AG20443 (cell line): ENCODE measurements around the gene NUTM2G.
"Not testable (repeated sequence)": the region's sequence is repeated elsewhere in the genome, so short reads cannot be mapped to it uniquely, and the experiment has no call there.

ENCODE experiments used
- DNase-seq: peaks from one replicate; pipeline ENCODE4 v3.0.0; 2012; ENCODE audit warnings: low spot score, mixed read lengths

NUTM2G gene, protein sequence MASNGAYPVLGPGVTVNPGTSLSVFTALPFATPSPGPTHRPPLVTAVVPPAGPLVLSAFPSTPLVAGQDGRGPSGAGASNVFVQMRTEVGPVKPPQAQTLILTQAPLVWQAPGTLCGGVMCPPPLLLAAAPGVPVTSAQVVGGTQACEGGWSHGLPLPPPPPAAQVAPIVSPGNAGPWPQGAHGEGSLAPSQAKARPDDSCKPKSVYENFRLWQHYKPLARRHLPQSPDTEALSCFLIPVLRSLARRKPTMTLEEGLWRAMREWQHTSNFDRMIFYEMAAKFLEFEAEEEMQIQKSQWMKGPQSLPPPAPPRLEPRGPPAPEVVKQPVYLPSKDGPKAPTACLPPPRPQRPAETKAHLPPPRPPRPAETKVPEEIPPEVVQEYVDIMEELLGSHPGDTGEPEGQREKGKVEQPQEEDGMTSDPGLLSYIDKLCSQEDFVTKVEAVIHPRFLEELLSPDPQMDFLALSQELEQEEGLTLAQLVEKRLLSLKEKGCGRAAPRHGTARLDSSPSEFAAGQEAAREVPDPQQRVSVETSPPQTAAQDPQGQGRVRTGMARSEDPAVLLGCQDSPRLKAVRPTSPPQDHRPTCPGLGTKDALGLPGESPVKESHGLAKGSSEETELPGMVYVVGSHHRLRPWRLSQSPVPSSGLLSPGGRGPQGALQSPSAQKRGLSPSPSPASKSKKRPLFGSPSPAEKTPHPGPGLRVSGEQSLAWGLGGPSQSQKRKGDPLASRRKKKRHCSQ

DNA sequence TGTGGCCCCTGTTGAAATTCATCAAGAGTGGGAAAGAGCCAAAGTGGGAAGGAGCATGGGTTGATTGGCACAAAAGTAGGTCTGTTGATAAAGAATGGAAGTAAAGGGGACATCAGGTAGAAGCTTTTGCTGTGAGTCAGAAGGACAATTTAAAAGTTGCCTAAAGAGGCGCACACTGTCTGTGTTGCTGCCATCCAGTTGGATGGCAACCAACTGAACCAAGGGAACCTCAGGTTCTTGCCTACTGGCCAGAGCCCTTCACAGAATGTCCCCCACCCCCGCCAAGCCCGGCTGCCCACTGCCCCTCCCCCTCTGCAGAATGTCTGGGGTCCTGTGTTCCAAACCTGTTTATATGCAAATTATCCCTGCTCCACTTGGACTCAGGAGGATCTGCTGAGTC lies at the start of gene NUTM2G:
NUTM2G (plus strand) TSS at position 301 of the 400 bp plus-strand sequence. CDS start 182 bp downstream, outside the sequence.
- not testable (repeated sequence) for DNase-seq

DNA sequence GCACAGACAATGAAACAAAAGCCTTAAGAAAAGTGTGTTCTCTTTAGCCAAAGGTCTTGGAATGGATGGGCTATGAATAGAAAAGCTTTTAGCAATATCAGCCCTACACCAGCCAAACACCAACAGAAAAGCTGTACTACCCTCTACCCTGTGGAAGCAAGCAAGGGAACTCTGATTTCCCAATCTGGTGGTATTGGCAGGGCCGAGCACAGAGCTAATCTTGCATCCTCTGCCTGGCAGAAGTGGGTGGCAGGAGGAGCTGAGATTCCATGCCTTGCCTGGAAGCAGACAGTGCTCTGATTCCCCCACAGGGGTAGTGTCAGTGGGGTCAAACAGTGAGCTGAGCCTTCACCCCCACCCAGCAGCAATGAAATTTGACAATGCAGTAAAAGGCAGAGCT lies 44.7 kb upstream of the NUTM2G start:
- no peak for DNase-seq

DNA sequence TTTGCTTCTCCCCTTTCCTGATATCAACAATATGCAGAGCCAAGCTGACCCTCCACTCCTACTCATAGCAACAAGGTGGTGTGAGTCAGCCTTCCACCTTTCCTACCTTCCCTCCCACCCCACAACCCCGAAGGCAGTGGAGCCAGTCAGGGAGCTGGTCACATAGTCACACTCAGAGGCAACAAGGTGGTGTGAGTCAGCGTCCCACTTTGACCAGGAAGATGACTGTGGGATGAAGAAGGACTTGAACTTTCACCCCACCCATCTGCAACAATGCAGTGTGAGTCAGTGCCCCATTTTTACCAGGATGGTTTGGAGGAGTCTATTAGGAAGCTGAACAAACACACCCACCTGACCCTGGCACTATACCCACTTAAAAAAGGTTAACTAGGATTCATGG lies 44.2 kb upstream of the NUTM2G start:
- peak; percentile 57 for DNase-seq

DNA sequence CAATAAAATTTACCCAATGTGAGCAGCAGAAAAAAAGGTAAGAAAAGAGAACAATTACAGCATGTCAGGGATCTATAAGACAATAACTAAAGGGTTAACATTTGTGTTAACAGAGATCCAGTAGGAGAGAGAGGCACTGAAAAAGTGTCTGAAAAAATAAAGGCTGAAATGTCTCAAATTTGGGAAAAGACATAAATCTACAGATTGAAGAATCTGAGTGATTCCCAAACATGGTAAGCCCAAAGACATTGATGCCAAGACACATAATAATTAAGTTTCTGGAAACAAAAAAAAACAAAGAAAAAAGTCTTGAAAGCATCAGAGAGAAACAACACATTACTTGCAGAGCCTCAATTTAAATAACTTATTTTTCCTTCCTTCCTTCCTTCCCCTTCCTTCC lies 43.2 kb upstream of the NUTM2G start:
- no peak for DNase-seq

DNA sequence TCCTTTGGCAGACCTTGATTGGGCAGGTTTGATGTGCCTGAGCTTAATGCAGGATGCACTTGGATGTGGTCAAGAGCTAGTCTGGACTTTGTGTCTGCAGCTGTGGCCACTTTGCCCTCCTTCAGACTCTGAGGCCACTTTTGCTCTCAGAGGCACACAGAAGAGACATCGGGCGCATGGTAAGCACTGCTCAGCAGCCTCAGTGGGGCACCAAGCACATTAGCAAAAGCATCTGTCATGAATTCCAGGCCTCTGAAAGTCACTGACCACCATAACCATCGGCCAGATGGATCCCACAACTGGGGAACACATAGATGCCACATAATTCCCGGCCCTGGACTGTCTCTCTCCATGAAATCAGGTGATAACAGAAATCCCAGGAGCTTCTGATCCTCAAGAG lies 40.1 kb upstream of the NUTM2G start:
- DNase-seq, result no peak

DNA sequence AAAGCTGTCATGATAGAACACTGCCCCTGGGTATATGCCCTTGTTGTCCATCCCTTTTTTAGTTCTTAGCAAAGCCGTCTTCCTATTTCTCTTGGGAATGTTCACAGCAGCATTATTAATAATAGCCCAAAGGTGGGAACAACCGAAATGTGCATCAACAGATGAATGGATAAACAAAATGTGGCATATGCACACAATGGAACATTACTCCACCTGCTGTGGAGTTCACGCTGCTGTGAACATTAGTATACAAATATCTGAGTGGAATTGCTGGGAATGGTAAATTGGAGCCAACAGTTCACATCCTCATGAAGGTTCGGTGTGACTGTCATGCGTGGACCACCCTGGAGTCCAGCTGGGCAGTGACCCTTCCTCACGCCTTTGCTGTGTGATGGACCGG lies 36.5 kb upstream of the NUTM2G start:
- DNase-seq, result no peak

DNA sequence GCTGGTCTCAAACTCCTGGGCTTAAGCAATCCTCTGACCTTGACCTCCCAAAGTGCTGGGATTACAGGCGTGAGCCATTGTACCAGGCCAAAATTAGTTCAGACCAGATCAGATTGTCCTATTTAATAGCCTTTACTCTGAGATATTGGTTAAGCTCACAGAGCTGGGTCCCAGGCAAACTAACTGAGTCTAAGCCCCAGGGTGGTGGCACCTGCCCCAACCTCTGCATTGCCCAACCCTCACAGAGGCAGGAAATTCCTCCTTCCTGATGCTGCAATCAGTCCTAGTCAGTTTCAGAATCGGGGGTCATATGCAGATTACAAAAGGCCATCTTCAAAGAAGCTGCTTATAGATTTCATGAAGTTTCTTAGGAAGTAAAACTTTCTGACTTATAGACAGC lies 28.6 kb upstream of the NUTM2G start:
- DNase-seq, result not testable (repeated sequence)

DNA sequence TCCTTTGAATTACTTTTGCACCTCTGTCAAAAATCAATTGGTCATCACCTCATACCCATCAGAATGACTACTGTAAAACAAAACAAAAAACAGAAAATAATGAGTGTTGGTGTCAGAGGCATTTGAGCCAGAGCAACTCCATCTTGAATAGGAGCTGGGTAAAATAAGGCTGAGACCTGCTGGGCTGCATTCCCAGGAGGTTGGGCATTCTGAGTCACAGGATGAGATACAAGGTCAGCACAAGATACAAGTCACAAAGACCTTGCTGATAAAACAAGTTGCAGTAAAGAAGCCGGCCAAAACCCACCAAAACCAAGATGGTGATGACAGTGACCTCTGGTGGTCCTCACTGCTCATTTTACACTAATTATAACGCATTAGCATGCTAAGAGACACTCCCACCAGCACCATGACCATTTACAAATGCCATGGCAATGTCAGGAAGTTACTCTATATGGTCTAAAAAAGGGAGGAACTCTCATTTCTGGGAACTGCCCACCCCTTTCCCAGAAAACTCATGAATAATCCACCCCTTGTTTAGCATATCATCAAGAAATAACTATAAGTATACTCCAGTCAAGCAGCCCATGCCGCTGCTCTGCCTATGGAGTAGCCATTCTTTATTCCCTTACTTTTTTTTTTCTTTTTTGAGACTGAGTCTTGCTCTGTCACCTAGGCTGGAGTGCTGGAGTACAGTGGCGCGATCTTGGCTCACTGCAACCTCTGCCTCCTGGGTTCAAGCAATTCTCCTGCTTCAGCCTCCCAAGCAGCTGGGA lies 23.5 kb upstream of the NUTM2G start:
- DNase-seq, result not testable (repeated sequence)

DNA sequence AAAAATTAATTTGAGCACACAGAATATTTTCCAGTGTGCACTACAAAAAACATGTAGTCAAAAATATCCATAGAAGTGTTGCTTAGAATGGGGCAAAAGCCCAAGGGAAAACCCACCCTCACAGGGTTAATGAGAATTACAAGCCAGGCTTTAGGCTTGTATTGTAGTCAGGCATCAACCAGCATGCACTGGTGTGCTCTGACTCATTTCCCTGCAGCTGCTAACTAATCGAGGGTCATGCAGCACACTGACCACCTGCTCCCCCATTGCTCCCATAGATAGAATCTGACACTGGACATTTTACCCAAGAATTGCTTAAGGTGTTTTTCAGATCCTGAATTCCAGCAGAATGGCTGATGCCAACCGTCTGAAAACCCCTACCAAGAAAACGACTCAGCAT lies 20.2 kb upstream of the NUTM2G start:
- not testable (repeated sequence) for DNase-seq

DNA sequence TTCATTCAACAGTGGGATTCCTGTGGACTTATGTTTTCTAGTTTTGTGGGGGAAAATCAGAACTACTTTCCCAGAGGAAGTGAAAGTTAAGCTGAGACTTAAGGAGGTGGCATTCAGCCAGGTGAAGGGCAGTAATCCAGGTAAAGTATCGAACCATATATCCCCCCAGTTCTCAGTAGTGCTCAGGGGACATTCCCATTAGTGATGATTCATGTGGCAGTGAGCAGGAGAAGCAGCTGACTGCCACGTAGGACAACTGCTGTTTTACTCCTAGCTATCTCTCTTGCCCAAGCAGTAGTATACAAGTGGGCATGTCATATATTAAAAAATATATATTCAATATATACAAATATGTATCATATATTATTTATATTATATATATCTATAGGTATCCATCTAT lies 13.1 kb upstream of the NUTM2G start:
- DNase-seq, result not testable (repeated sequence)

DNA sequence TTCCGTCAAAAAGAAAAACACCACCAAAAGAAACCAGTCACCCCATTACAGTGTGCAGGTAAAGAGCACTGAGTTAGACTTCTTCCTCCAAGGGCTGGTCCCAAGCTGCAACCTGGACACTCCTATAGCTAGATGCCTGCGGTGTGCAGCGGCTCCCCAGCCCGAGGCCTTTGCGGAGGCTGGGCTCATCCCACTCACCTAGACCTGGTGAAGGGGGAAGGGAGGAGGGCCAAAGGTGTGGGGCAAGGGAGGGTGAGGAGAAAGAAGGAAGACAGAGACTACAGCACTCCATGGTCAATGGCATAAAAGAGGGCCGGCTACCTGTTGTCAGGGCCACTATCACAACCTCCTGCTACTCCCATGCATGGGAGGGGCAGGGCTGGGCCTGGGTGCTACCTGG lies 12.1 kb upstream of the NUTM2G start:
- DNase-seq, result not testable (repeated sequence)

DNA sequence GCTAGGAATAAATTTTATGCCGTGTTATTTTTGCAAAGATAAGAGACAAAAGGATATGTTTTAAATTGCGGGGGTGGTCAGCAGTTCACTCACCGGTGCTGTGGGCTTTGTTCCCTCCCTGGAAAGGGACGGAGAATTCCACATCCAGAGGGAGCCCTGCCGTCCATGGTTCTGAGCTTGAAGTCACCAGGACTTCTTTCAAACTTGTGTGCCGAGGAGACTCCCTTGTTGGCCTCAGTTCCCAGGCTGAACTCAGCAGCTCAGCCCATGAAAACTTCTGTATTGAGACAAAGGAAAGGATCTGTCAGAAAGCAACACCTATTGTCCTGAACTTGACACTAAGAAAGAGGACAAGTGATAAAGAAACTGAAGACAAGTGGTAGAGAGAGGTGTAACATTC lies 10.1 kb upstream of the NUTM2G start:
- not testable (repeated sequence) for DNase-seq

DNA sequence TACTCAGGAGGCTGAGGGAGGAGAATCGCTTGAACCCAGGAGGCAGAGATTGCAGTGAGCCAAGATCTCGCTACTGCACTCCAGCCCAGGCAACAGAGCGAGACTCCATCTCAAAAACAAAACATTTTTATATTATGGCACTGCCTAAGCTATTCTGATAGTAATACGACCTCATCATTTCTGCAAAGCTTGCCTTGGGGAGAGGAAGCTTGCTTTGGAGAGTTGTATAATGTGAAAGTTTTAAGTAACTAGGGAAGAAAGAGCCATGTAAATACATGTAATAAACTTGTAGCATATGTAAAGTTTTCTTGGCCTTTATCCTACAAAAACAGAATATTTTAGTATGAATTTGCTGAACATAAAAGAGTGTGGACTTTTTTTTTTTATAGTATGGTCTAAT lies 7.8 kb upstream of the NUTM2G start:
- DNase-seq, result not testable (repeated sequence)

DNA sequence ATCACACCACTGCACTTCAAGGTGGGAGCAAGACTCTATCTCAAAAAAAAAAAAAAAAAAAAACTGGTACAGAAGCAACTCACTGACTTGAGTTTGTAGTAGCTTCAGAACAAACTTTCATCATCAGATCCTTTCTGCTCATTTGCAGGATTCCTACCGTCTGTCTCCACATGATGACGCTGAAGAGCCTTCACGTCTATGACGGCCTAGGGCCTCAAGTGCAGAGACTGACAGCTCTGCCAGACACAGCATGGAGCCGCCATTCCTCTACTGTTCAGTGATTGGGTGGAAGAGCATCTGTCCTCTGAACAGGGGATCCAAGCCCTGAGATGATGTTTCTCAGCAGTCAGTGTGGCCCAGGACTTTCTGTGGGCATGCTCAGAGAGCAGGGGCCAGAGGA lies 3.1 kb upstream of the NUTM2G start:
- not testable (repeated sequence) for DNase-seq

DNA sequence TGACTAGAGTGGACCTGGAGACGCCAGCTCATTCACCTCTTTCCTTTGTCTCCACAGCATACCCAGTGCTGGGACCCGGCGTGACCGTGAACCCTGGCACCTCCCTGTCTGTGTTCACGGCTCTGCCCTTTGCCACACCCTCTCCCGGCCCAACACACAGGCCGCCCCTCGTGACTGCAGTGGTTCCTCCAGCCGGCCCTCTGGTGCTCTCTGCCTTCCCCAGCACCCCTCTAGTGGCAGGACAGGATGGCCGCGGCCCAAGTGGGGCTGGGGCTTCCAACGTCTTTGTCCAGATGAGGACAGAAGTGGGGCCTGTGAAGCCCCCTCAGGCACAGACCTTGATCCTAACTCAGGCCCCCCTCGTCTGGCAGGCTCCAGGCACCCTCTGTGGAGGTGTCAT lies 3.0 kb downstream of the NUTM2G start:
- not testable (repeated sequence) for DNase-seq

DNA sequence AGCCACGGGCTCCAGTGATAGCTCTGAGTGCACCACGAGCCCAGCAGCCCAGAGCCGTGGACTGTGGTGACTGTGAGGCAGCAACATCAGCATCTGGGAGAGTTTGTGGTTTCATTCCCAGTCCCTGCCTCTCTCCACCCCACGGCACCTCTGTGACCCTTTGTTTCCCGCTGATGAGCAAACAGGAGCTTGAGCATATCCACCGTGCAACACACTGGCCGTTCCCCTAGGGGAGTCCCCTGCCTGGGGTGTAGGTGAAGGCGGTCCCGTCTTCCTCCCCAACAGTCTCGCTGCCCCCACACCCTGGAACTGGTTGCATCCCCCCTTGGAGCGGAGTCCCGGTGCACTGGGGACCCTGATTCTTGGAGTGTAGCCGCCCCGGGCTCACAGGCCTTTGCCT lies 5.5 kb downstream of the NUTM2G start:
- DNase-seq, result not testable (repeated sequence)

DNA sequence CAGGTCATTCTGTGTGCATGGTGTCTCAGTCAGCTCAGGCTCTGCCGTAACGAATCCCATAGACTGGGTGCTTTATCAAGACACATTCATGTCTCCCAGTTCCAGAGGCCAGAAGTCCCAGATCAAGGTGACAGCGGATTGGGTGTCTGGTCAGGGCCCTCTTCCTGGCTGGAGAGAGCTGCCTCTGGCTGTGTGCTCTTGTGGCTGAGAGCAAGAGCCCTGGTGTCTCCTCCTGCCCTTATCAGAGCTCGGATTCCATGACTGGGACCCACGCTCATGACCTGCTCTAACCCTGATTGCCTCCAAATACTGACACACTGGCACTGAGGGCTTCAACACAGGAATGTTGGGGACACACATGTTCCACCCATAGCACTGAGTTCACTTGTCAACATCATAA lies 6.1 kb downstream of the NUTM2G start:
- DNase-seq, result not testable (repeated sequence)

DNA sequence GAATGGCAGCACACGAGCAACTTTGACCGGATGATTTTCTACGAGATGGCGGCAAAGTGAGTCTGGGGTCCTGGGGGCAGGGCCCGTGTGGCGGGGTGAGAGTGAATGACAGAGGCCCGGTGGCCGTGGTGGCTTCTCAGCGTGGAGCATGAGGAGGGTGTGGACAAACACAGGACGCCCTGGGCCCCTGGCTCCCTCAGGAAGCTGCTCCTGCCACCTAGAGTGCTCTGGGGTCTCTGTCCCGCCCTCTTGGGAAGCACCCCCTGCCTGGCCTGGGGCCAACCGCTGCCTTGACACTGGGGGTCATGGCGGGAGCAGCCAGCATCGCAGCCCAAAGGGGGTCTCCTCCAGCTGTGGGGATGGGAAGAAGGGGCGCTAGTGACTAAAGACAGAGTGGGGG lies 6.8 kb downstream of the NUTM2G start:
- peak; percentile 3 for DNase-seq

DNA sequence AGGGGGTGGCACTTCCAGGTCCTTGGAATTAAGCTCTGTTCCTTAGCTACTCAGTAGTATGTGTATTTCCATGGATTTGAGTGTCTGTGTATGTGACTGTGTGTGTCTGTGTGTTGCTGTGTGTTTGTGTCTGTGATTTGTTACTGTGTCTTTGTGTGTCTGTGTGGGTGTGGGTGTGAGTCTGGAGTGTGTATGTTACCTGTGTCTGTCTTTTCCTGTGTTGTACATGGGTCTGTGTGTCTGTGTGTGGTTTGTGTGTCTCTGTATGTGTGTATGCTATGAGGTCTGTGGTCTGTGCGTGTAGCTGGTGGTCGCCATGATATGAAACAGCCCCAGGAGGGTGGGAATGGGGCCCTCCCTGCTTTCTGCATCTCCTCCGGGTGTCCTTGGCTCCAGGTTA lies 8.8 kb downstream of the NUTM2G start:
- not testable (repeated sequence) for DNase-seq

DNA sequence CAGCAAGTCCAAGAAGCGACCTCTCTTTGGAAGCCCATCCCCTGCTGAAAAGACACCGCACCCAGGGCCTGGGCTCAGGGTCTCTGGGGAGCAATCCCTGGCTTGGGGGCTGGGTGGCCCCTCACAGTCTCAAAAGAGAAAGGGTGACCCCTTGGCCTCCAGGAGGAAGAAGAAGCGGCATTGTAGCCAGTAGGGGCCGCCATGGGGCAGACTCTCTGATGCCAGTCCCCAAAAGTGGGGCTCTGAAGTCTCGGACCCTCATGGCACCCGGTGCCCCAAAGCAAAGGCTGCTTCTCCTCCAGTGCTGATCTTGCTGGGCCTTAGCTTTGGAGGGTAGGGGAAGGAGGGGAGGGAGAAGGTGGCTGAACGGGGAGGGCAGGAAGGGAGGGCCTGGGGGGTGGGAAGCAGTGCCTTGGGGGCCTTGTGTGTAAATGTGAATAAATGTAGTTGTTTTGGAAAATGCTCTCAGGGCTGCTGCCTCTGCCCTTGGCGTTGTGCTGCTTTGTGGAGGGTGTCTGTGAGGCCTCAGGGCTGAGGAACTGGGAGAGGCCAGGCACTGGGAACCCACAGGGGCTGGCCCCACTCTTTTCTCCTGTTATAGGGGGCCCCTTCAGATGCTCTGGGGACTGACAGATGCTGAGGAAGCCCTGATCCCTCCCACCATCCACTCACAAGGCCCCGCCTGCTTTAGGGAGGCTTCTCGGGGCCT lies 10.5 kb downstream of the NUTM2G start:
- not testable (repeated sequence) for DNase-seq

DNA sequence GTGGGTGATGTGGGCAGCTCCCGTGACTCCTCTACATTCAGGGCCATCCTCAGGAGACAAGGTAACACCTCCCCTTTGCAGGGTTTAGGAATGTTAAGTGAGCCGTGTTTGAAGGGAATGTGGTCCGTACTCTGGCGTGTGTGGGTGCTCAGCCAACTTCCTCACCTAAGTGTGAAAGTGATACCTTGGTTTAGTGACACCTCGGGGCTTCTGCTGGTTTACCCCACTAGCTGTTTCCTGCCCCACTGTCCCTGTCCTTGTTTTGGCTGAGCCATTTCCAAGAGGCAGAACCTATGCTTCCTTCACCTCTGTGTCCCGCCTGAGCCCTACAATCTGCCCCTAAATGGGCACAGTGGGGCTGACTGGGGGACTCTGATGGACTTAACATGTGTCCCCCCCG lies 12.3 kb downstream of the NUTM2G start:
- DNase-seq, result not testable (repeated sequence)

DNA sequence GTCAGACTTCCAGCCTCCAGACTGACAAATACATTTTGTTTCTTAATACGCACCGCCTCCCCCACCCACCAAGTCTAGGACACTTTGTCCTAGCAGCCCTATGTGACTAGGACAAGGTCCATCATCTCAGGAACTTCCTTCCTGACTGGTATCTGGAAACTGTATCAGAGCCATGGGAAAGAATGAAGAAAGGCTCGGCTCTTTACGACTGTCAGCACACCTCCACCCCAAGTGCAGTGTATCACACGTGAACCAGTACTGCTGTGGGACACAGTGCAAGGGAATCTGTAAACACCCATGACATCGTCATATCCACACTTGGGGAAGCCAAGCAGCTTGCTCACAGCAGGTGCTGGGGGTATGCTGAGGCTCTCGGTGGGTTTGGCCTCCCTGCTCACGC lies 13.0 kb downstream of the NUTM2G start:
- not testable (repeated sequence) for DNase-seq
